Endodermal cell (in vitro differentiated cells): ENCODE measurements around the gene ZNF423. TPM values are rescaled to one million over a fixed set of nuclear protein-coding genes. Genes with fewer than 3 reads are reported as not detected.

Experiments
- DNase-seq: peaks from one replicate; pipeline ENCODE4 v3.0.0-alpha.2; 2017
- H3K27ac ChIP-seq: 2 replicates; pipeline ENCODE4 v1.5.1; 2013; ENCODE audit warnings: mild to moderate bottlenecking, low read depth, low read length, moderate library complexity
- H3K27me3 ChIP-seq: 2 replicates; pipeline ENCODE4 v1.6.1; 2013; ENCODE audit warnings: mild to moderate bottlenecking, low read length, moderate library complexity; ENCODE audit not compliant: insufficient read depth, control insufficient read depth, poor library complexity, severe bottlenecking
- H3K36me3 ChIP-seq: 2 replicates; pipeline ENCODE4 v1.7.0; 2013; ENCODE audit warnings: mild to moderate bottlenecking, low read length, moderate library complexity; ENCODE audit not compliant: control insufficient read depth, insufficient read depth
- H3K4me1 ChIP-seq: one replicate; pipeline ENCODE4 v1.7.0; 2013; ENCODE audit warnings: low read length; ENCODE audit not compliant: control insufficient read depth, insufficient read depth
- H3K4me3 ChIP-seq: 2 replicates; pipeline ENCODE4 v1.5.1; 2013; ENCODE audit warnings: mild to moderate bottlenecking, low read length, moderate library complexity
- H3K9ac ChIP-seq: 2 replicates; pipeline ENCODE4 v1.6.1; 2013; ENCODE audit warnings: mild to moderate bottlenecking, low read length, moderate library complexity; ENCODE audit not compliant: poor library complexity, severe bottlenecking; ENCODE audit errors: extremely low read depth
- H3K9me3 ChIP-seq: 2 replicates; pipeline ENCODE4 v1.6.1; 2013; ENCODE audit warnings: mild to moderate bottlenecking, low read length, moderate library complexity; ENCODE audit not compliant: control insufficient read depth
- H3K27ac Mint-ChIP-seq: 2 replicates; pipeline ENCODE4 v1.8.0; 2020; ENCODE audit warnings: mixed read lengths
- H3K27me3 Mint-ChIP-seq: 2 replicates; pipeline ENCODE4 v1.8.0; 2021; ENCODE audit warnings: mild to moderate bottlenecking, mixed read lengths; ENCODE audit not compliant: insufficient read depth
- H3K36me3 Mint-ChIP-seq: 2 replicates; pipeline ENCODE4 v1.8.0; 2020; ENCODE audit warnings: low read depth, mixed read lengths
- H3K4me1 Mint-ChIP-seq: 2 replicates; pipeline ENCODE4 v1.8.0; 2020; ENCODE audit warnings: mixed read lengths
- H3K4me3 Mint-ChIP-seq: 2 replicates; pipeline ENCODE4 v1.8.0; 2020; ENCODE audit warnings: mild to moderate bottlenecking, moderate library complexity, mixed read lengths
- H3K9me3 Mint-ChIP-seq: 2 replicates; pipeline ENCODE4 v1.8.0; 2020; ENCODE audit warnings: mild to moderate bottlenecking, mixed read lengths
- CTCF ChIP-seq: fragments of 200-600 bp; sonication (generic); conservative IDR thresholded peaks from 2 replicates; pipeline ENCODE4 v1.5.0; 2021; ENCODE audit warnings: antibody characterized with exemption, mild to moderate bottlenecking
- WGBS, 2 experiments: methylation state at CpG; one replicate each; pipeline versions ENCODE4 v1.1.5 to v1.1.7; 2013; ENCODE audit warnings: missing lambda C conversion rate in 2 of 2, mixed read lengths in 1 of 2; ENCODE audit not compliant: insufficient coverage in 1 of 2, insufficient read length in 1 of 2; 5-methylcytosine and 5-hydroxymethylcytosine counted together
- total RNA-seq, 2 donors: library from RNA; stranded (reverse); fragmentation: NEBNext Ultra II Directional in 1 of 2; extraction: Animal tissue kit (Norgen Biotek cat#: 25700) in 1 of 2; gene quantifications; 2 replicates in 1 of 2; 3 replicates in 1 of 2; pipeline ENCODE4 v1.2.1, GENCODE V29; 2021

Gene ZNF423
- total RNA-seq, 2 donors from 2014 or later, result 30.3 to 41.9 TPM

- Mint-ChIP-seq H3K9me3 (no peaks in the 10 kb centered on the region), H3K27ac (no peak overlapping the region), H3K4me3 (no peak overlapping the region), H3K27me3 (no peaks in the 10 kb centered on the region), H3K36me3 (peaks cover 3% of the 10 kb centered on the region), H3K4me1 (peaks cover 5% of the 10 kb centered on the region)
- no peak overlapping the region for H3K9ac ChIP-seq
- no peaks in the 10 kb centered on the region for H3K36me3 ChIP-seq
- no peak for TF ChIP-seq CTCF
- no peaks in the 10 kb centered on the region for H3K4me1 ChIP-seq
- no peak overlapping the region for H3K27ac ChIP-seq
- H3K9me3 ChIP-seq, result no peaks in the 10 kb centered on the region
- no peaks in the 10 kb centered on the region for H3K27me3 ChIP-seq
- WGBS, 2 experiments, result 93 to 96% methylated on average over 11 to 17 of the region's 17 CpGs
- DNase-seq, result no peak
- H3K4me3 ChIP-seq, result no peak overlapping the region
Observed at GRCh38 chr16:49503256-49504022, 352.5 kb downstream of the ZNF423 start.

GRCh38 chr16:49502136-49502881 is 353.6 kb downstream of the ZNF423 start:
- Histone ChIP-seq H3K4me1 (no peaks in the 10 kb centered on the region), H3K27me3 (no peaks in the 10 kb centered on the region), H3K27ac (no peak overlapping the region), H3K36me3 (no peaks in the 10 kb centered on the region), H3K9ac (no peak overlapping the region), H3K9me3 (no peaks in the 10 kb centered on the region), H3K4me3 (no peak overlapping the region)
- no peak for DNase-seq
- H3K27ac Mint-ChIP-seq, result no peak overlapping the region
- no peak for TF ChIP-seq CTCF
- 83 to 96% methylated on average over 7 to 13 of the region's 13 CpGs for WGBS, 2 experiments
- peaks cover 3% of the 10 kb centered on the region for H3K36me3 Mint-ChIP-seq
- H3K9me3 Mint-ChIP-seq, result no peaks in the 10 kb centered on the region
- peaks cover 5% of the 10 kb centered on the region for H3K4me1 Mint-ChIP-seq
- H3K27me3 Mint-ChIP-seq, result no peaks in the 10 kb centered on the region
- no peak overlapping the region for H3K4me3 Mint-ChIP-seq

- Mint-ChIP-seq H3K36me3 (peaks cover 7% of the 10 kb centered on the region), H3K4me1 (peaks cover 5% of the 10 kb centered on the region), H3K9me3 (no peaks in the 10 kb centered on the region), H3K27ac (peak overlapping the region; percentile 20), H3K27me3 (no peaks in the 10 kb centered on the region), H3K4me3 (no peak overlapping the region)
- Histone ChIP-seq H3K27me3 (no peaks in the 10 kb centered on the region), H3K4me3 (no peak overlapping the region), H3K27ac (no peak overlapping the region), H3K9ac (no peak overlapping the region), H3K9me3 (no peaks in the 10 kb centered on the region), H3K4me1 (no peaks in the 10 kb centered on the region), H3K36me3 (no peaks in the 10 kb centered on the region)
- no peak for DNase-seq
- TF ChIP-seq CTCF, result no peak
- 91 to 95% methylated on average over 6 to 7 of the region's 7 CpGs for WGBS, 2 experiments
Observed at GRCh38 chr16:49499869-49500610, 355.9 kb downstream of the ZNF423 start.
